ENCODE results near the gene VWF.

Gene VWF

GRCh38 chr12:6046511-6047180 is 77.8 kb downstream of the VWF start:
- no peak overlapping the region for H3K27ac ChIP-seq (ENCODE audit: low read depth, low read length)

GRCh38 chr12:6045438-6045837 is 79.0 kb downstream of the VWF start:
- Histone ChIP-seq H3K4me1 (ENCODE audit: control insufficient read depth, insufficient read depth, low read length, unreplicated experiment) (peaks cover 15% of the 10 kb centered on the region), H3K36me3 (ENCODE audit: insufficient read depth, low read length) (no peaks in the 10 kb centered on the region), H2AFZ (ENCODE audit: low read length, unreplicated experiment) (no peak overlapping the region), H3K27ac (ENCODE audit: low read depth, low read length) (no peak overlapping the region), H3K79me2 (ENCODE audit: control insufficient read depth, insufficient read depth, low read length, unreplicated experiment) (no peaks in the 10 kb centered on the region), H3K27me3 (ENCODE audit: insufficient read depth, low read length) (no peaks in the 10 kb centered on the region), H3K4me3 (ENCODE audit: low read depth, low read length) (no peak overlapping the region)

More at GRCh38 chr12:6046511-6047180, 77.8 kb downstream of the VWF start:
- Histone ChIP-seq H3K4me3 (ENCODE audit: low read depth, low read length) (no peak overlapping the region), H3K27me3 (ENCODE audit: insufficient read depth, low read length) (no peaks in the 10 kb centered on the region), H3K79me2 (ENCODE audit: control insufficient read depth, insufficient read depth, low read length, unreplicated experiment) (no peaks in the 10 kb centered on the region), H3K4me1 (ENCODE audit: control insufficient read depth, insufficient read depth, low read length, unreplicated experiment) (peaks cover 15% of the 10 kb centered on the region), H2AFZ (ENCODE audit: low read length, unreplicated experiment) (no peak overlapping the region), H3K36me3 (ENCODE audit: insufficient read depth, low read length) (no peaks in the 10 kb centered on the region)

- no peaks in the 10 kb centered on the region for H3K27me3 ChIP-seq (ENCODE audit: insufficient read depth, low read length)
- H3K27ac ChIP-seq (ENCODE audit: low read depth, low read length) = no peak overlapping the region
- no peaks in the 10 kb centered on the region for H3K36me3 ChIP-seq (ENCODE audit: insufficient read depth, low read length)
- peaks cover 8% of the 10 kb centered on the region for H3K4me1 ChIP-seq (ENCODE audit: control insufficient read depth, insufficient read depth, low read length, unreplicated experiment)
- H2AFZ ChIP-seq (ENCODE audit: low read length, unreplicated experiment) = no peak overlapping the region
- no peak overlapping the region for H3K4me3 ChIP-seq (ENCODE audit: low read depth, low read length)
- no peaks in the 10 kb centered on the region for H3K79me2 ChIP-seq (ENCODE audit: control insufficient read depth, insufficient read depth, low read length, unreplicated experiment)
These were observed 80.4 kb downstream of the VWF start for GRCh38 chr12:6044082-6044481.

- H3K79me2 ChIP-seq (ENCODE audit: control insufficient read depth, insufficient read depth, low read length, unreplicated experiment) = no peaks in the 10 kb centered on the region
- no peak overlapping the region for H3K27ac ChIP-seq (ENCODE audit: low read depth, low read length)
- peaks cover 1% of the 10 kb centered on the region for H3K4me1 ChIP-seq (ENCODE audit: control insufficient read depth, insufficient read depth, low read length, unreplicated experiment)
- no peaks in the 10 kb centered on the region for H3K36me3 ChIP-seq (ENCODE audit: insufficient read depth, low read length)
- no peak overlapping the region for H2AFZ ChIP-seq (ENCODE audit: low read length, unreplicated experiment)
- no peaks in the 10 kb centered on the region for H3K27me3 ChIP-seq (ENCODE audit: insufficient read depth, low read length)
- no peak overlapping the region for H3K4me3 ChIP-seq (ENCODE audit: low read depth, low read length)
These were observed 82.0 kb downstream of the VWF start for GRCh38 chr12:6042446-6042845.

- Histone ChIP-seq H3K79me2 (ENCODE audit: control insufficient read depth, insufficient read depth, low read length, unreplicated experiment) (no peaks in the 10 kb centered on the region), H3K36me3 (ENCODE audit: insufficient read depth, low read length) (no peaks in the 10 kb centered on the region), H3K4me3 (ENCODE audit: low read depth, low read length) (no peak overlapping the region), H3K27ac (ENCODE audit: low read depth, low read length) (no peak overlapping the region), H3K27me3 (ENCODE audit: insufficient read depth, low read length) (no peaks in the 10 kb centered on the region), H2AFZ (ENCODE audit: low read length, unreplicated experiment) (no peak overlapping the region), H3K4me1 (ENCODE audit: control insufficient read depth, insufficient read depth, low read length, unreplicated experiment) (no peaks in the 10 kb centered on the region)
These were observed 82.6 kb downstream of the VWF start for GRCh38 chr12:6041891-6042290.

- H3K4me3 ChIP-seq (ENCODE audit: low read depth, low read length) = no peak overlapping the region
- H3K27me3 ChIP-seq (ENCODE audit: insufficient read depth, low read length) = no peaks in the 10 kb centered on the region
- no peaks in the 10 kb centered on the region for H3K36me3 ChIP-seq (ENCODE audit: insufficient read depth, low read length)
- no peaks in the 10 kb centered on the region for H3K4me1 ChIP-seq (ENCODE audit: control insufficient read depth, insufficient read depth, low read length, unreplicated experiment)
- H3K27ac ChIP-seq (ENCODE audit: low read depth, low read length) = no peak overlapping the region
- H2AFZ ChIP-seq (ENCODE audit: low read length, unreplicated experiment) = no peak overlapping the region
- no peaks in the 10 kb centered on the region for H3K79me2 ChIP-seq (ENCODE audit: control insufficient read depth, insufficient read depth, low read length, unreplicated experiment)
These were observed 83.7 kb downstream of the VWF start for GRCh38 chr12:6040815-6041214.

- H3K79me2 ChIP-seq (ENCODE audit: control insufficient read depth, insufficient read depth, low read length, unreplicated experiment) = no peaks in the 10 kb centered on the region
- no peaks in the 10 kb centered on the region for H3K36me3 ChIP-seq (ENCODE audit: insufficient read depth, low read length)
- H2AFZ ChIP-seq (ENCODE audit: low read length, unreplicated experiment) = peak overlapping the region; percentile 97
- no peaks in the 10 kb centered on the region for H3K4me1 ChIP-seq (ENCODE audit: control insufficient read depth, insufficient read depth, low read length, unreplicated experiment)
- H3K4me3 ChIP-seq (ENCODE audit: low read depth, low read length) = no peak overlapping the region
- no peaks in the 10 kb centered on the region for H3K27me3 ChIP-seq (ENCODE audit: insufficient read depth, low read length)
- H3K27ac ChIP-seq (ENCODE audit: low read depth, low read length) = no peak overlapping the region
These were observed 84.4 kb downstream of the VWF start for GRCh38 chr12:6039894-6040601.

GRCh38 chr12:6038160-6038559 is 86.3 kb downstream of the VWF start:
- Histone ChIP-seq H2AFZ (ENCODE audit: low read length, unreplicated experiment) (no peak overlapping the region), H3K36me3 (ENCODE audit: insufficient read depth, low read length) (no peaks in the 10 kb centered on the region), H3K27ac (ENCODE audit: low read depth, low read length) (no peak overlapping the region), H3K4me1 (ENCODE audit: control insufficient read depth, insufficient read depth, low read length, unreplicated experiment) (no peaks in the 10 kb centered on the region), H3K27me3 (ENCODE audit: insufficient read depth, low read length) (no peaks in the 10 kb centered on the region), H3K79me2 (ENCODE audit: control insufficient read depth, insufficient read depth, low read length, unreplicated experiment) (no peaks in the 10 kb centered on the region), H3K4me3 (ENCODE audit: low read depth, low read length) (no peak overlapping the region)

GRCh38 chr12:6037459-6037858 is 87.0 kb downstream of the VWF start:
- no peaks in the 10 kb centered on the region for H3K4me1 ChIP-seq (ENCODE audit: control insufficient read depth, insufficient read depth, low read length, unreplicated experiment)
- H3K36me3 ChIP-seq (ENCODE audit: insufficient read depth, low read length) = no peaks in the 10 kb centered on the region
- no peak overlapping the region for H3K27ac ChIP-seq (ENCODE audit: low read depth, low read length)
- H3K79me2 ChIP-seq (ENCODE audit: control insufficient read depth, insufficient read depth, low read length, unreplicated experiment) = no peaks in the 10 kb centered on the region
- H3K4me3 ChIP-seq (ENCODE audit: low read depth, low read length) = no peak overlapping the region
- no peaks in the 10 kb centered on the region for H3K27me3 ChIP-seq (ENCODE audit: insufficient read depth, low read length)
- H2AFZ ChIP-seq (ENCODE audit: low read length, unreplicated experiment) = no peak overlapping the region

GRCh38 chr12:6036509-6036908 is 88.0 kb downstream of the VWF start:
- H3K36me3 ChIP-seq (ENCODE audit: insufficient read depth, low read length) = no peaks in the 10 kb centered on the region
- no peak overlapping the region for H3K4me3 ChIP-seq (ENCODE audit: low read depth, low read length)
- H2AFZ ChIP-seq (ENCODE audit: low read length, unreplicated experiment) = no peak overlapping the region
- no peaks in the 10 kb centered on the region for H3K27me3 ChIP-seq (ENCODE audit: insufficient read depth, low read length)
- H3K27ac ChIP-seq (ENCODE audit: low read depth, low read length) = no peak overlapping the region
- H3K79me2 ChIP-seq (ENCODE audit: control insufficient read depth, insufficient read depth, low read length, unreplicated experiment) = no peaks in the 10 kb centered on the region
- no peaks in the 10 kb centered on the region for H3K4me1 ChIP-seq (ENCODE audit: control insufficient read depth, insufficient read depth, low read length, unreplicated experiment)

- Histone ChIP-seq H3K27ac (ENCODE audit: low read depth, low read length) (no peak overlapping the region), H3K4me3 (ENCODE audit: low read depth, low read length) (no peak overlapping the region), H3K79me2 (ENCODE audit: control insufficient read depth, insufficient read depth, low read length, unreplicated experiment) (no peaks in the 10 kb centered on the region), H3K36me3 (ENCODE audit: insufficient read depth, low read length) (no peaks in the 10 kb centered on the region), H3K27me3 (ENCODE audit: insufficient read depth, low read length) (no peaks in the 10 kb centered on the region; the same call in 1 of the 2 replicates), H2AFZ (ENCODE audit: low read length, unreplicated experiment) (no peak overlapping the region), H3K4me1 (ENCODE audit: control insufficient read depth, insufficient read depth, low read length, unreplicated experiment) (no peaks in the 10 kb centered on the region)
These were observed 89.9 kb downstream of the VWF start for GRCh38 chr12:6034596-6034995.

Data from ACC112 (cell line).